Stimulated activated CD4-positive, alpha-beta T cell treated with anti-CD3 and anti-CD28 coated beads, Interleukin-1b, Interleukin-23, amount 100 ng/mL, for 4 hours (primary cell): ENCODE measurements around the gene FBXO15.

Experiments
- DNase-seq, 2 donors: peaks; one replicate each; pipeline ENCODE4 v3.0.0-alpha.2; 2020; ENCODE audit warnings: low read depth in 2 of 2

Gene FBXO15

DNA sequence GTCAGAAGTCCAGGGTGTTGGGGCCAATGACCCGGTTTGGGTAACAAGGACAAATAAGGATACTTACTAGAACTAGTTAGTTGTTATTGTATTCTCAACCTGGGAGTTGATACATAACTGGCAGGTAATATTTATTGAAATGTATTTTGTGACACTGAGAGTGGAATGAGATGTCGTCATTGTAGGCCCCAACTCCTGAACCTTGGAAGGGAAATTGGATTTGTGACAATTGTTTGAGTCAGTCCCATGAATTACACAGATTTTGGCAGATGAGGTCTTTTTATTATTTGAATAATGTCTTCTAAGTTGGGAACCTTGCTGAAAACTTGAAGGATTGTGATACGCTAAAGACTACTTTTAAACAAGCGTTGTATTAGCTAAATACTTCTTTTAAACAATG is 5.7 kb upstream of the FBXO15 start:
- DNase-seq, result no peak

DNA sequence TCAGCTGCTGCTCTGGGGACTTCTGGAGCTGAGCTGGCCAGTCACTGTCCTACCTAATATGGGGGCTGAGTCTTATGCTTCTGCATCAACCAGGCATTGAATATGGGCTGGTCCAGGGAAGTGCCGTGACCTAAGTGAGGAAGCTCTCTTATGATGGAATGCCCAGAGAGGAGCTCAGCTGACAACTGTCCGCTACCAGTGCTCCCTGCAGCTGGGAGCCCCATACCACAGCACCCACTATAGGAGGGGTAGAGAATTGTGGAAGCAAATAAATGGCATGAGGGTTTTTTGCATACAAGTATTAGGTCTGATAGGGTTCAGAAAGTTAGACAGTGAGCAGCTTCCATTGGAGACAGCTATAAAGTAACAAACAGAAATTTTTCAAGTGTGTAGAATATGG is 5.2 kb upstream of the FBXO15 start:
- no peak for DNase-seq

DNA sequence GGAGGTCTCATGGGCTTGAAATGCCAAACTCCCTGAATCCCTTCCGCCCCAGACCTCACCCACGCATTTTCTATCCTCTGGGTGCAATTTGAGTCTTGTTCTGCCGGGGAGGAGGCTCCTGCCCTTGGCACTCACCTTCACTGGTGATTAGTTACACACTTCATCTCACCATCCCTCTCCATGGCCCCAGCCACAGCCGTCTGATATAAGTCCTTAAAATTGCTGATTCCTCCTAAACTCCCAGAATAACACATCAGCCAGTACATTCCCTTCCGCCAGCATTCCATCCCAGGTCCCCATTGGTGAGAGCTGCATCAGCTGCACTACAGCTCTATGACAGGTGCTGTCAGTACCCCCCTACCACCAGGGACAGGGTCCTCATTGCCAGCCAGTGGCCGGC is 4.6 kb upstream of the FBXO15 start:
- DNase-seq, result no peak

- no peak for DNase-seq
Measured at GRCh38 chr18:74149878-74150277, 2.2 kb upstream of the FBXO15 start.

- DNase-seq, result no peak
Measured at GRCh38 chr18:74148543-74149070, 973 bp upstream of the FBXO15 start.

DNA sequence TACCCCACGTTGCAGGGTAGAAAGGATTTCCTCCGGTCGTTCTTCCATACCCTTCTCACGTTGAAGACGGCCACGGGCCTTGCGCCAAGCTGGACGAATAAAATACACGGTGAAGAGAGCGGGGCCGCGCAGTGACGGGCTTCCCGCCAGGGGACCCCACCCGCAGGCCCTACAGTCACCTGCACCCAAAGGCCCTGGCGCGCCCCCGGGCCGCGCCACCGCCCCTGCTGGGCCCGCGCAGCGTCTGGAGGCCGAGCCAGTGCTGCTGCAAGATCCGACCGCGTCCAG is 199 bp downstream of the FBXO15 start:
- no peak for DNase-seq

DNA sequence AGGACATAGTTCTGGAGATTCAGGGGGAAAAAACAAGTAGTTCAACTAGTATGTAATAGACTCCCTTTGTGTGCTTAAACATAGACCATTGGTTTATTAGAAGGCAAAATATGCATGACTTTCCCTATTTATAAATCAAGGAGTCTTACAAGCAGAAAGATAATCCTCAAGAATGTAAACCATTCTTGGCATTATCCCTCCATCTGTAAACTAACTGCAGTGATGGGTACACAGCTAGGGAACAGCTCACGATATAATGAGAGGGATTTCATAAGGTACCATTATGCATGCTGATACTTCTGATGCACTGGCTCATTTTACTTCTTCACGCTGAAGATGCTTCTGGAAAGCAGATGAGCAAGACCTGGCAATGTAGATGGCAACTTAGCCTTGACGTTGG is 878 bp downstream of the FBXO15 start:
- no peak for DNase-seq

DNA sequence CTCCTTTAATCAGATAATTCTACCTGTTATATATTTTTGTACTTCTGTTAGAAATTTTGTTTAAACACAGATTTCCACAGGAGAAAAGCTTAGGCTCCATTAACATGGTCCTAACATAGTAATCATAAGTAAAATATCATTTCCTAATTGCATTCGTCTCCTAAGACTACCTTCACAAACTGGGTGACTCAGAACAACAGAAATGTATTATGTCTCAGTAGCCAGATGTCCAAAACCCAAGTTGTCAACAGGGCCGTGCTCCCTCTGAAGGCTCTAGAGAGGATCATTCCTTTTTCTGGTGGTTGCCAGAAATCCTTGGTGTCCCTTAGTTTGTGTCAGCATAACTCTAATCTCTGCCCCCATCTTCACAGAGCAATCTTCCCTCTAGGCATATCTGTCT is 5.4 kb downstream of the FBXO15 start:
- DNase-seq, result no peak

DNA sequence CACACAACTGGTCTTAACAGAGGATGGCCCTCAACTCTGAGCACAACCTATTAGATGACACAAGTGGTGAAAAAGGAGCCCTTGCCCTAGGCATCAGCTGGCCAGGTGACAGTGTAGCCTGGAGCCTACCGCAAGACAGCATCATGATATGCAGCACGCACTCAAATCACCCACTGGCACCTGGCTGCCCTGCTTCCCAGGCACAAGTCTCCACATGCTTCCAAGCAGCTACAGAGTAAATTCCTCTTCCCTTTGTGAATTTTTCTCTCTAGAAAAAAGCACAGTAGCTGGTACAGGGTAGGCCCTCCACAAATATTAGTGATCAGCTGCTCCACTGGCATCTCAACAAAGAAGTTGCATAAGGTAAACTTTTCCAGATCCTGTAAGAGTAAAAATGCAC is 6.0 kb downstream of the FBXO15 start:
- DNase-seq, result no peak

- no peak for DNase-seq
Measured at GRCh38 chr18:74140582-74140981, 7.1 kb downstream of the FBXO15 start.

- DNase-seq, result no peak
Measured at GRCh38 chr18:74139888-74140287, 7.7 kb downstream of the FBXO15 start.

- no peak for DNase-seq
Measured at GRCh38 chr18:74139411-74139810, 8.2 kb downstream of the FBXO15 start.

DNA sequence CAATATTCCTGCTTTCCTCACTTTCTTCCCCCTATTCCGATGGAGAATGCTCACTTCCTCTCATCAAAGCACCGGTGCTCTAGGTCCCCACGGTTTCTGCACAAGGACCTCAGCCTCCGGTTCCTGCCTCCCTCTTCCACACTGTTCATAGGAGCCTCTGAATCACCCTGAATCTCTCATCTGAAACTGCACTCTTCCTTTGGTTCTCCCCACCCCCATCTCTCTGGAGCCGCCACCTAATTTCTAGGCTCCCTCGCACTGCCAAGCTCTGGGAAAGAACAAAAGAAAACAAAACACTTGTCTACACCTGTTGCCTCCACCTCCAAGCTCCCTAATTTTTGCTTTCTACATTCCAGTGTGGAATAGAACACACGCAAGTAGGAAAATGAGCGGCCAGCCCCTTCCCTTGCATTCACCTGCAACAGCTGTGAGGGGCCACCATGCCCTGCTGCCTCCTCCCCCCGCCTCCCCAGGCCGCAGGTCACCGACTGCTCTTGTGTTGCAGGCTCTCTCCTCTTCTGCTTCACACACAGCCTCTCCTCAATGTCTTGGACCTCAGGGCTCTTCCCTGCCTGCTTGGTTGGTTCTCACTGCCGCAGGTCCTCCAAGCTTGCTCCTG is 9.6 kb downstream of the FBXO15 start:
- no peak for DNase-seq

- DNase-seq, result no peak
Measured at GRCh38 chr18:74132201-74132600, 15.4 kb downstream of the FBXO15 start.

DNA sequence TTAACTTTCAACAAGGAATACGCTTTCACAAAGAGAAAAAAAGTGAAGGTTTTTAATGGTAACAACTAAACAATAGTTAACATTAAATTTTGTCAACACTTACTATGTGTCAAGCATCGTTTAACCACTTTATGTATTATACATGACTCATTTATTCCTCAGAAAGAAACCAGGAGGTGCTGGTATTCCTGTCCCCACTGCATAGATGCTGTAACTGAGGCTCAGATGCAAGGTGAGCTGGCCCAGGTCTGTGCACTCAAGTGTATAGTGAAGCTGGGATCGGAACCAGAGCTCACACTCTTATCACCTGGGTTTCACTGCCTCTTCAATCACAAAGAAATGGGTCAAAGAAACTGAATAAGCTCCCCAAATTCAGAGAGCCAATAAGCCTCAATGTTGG is 16.5 kb downstream of the FBXO15 start:
- DNase-seq, result no peak

GRCh38 chr18:74128159-74128558 is 19.5 kb downstream of the FBXO15 start:
- no peak for DNase-seq

DNA sequence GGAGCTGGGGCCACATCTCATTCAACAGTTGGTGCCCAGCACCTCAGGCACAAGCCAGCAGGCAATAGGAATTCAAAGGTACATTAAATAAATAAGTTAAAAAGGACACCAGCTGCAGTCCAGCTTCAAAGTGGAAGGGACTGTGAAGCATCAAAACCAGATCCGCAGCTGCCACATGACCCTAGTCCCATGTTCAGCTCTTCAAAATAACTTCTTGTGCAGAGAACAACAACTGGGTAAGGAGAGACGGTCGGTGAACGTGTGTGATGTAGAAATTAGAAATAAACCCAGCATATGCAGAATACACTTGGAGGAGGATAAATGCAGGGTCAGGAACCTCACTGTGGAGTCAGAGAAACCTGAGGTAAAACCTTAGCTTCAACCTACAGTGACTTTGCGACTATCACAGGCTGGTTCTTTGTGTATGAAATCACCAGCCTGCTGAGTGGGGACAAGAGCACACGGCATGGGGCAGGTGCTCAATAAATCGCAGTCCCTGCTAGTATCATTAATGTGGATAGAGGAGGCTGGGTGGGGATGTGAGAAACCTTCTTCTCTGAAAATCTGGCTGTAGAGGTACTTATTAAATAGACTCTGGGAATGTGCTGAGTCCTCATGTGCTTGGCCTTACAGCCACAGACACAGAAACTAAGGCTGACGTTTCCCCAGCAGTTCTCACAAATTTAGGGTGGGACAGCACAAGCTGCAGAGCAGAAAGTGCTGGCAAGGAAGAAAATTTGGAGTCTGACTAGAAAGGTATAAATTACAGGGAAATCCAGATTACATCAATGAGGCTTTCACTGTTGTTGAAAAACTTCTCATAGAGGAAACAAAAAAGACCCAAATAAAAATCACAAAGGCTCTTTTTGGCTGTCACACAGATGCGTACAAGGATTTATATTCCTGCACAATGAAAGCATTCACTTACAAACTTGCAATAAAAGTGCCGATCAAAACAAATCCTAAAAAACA is 20.7 kb downstream of the FBXO15 start:
- no peak for DNase-seq

GRCh38 chr18:74124642-74125041 is 23.0 kb downstream of the FBXO15 start:
- no peak for DNase-seq

DNA sequence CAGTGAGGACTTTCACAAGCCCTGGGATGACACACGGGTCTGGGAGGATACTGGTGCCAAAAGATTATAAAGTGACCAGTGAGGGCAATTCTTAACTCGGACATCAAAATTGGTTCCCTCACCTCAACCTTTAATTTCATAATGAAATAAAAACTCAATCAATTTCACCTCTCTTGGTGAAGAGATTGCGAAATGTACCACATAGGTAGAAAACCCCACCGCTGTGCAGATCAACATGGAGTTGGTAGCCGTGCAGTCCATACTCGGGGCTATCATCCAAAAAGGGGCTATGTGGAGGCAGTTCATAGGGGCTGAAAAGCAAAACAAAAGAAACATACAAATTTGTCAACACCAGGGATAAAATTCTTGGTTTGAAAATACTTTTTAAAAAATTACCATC is 24.4 kb downstream of the FBXO15 start:
- DNase-seq, result no peak

DNA sequence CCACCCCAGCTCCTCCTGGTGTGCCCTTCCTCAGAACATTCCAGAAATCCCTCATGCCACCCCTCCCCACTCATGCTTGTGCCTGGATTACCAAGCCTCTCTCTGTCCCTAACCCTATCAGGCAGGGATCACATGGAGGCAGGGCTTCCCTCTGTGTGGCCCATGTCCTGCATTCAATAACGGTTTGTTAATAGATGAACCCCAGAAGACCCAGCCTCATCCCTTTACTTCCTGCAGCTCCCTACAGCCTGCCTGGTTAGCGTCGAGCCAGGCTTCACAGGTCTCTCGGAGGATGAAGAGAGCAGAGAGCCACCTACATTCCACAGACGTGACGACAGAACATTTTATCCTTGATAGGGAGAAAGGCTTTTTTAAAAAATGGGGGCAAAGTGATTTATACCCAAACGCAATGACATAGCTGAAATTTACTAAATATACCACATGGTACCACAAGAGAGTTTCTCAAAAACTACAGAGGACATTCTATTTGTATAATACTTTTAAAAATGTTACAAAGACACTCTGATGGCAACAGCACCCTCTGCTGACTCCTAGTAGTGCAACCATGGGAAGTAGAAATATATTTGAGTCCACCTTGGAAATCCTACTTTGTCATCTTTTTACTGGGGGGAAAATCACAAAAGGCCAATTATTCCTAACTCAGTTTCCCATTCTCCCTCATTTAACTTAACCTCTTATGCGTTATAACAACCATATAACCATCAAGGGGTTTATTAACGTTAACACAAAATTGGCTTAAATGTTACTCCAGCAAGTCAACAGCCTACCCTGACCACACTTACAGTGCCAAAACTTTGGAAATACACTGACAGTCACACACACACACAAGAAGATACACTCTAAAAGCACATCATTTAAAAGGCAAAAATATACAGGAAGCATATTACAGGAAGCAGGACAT is 30.7 kb downstream of the FBXO15 start:
- no peak for DNase-seq

GRCh38 chr18:74115046-74115445 is 32.6 kb downstream of the FBXO15 start:
- DNase-seq, result no peak

DNA sequence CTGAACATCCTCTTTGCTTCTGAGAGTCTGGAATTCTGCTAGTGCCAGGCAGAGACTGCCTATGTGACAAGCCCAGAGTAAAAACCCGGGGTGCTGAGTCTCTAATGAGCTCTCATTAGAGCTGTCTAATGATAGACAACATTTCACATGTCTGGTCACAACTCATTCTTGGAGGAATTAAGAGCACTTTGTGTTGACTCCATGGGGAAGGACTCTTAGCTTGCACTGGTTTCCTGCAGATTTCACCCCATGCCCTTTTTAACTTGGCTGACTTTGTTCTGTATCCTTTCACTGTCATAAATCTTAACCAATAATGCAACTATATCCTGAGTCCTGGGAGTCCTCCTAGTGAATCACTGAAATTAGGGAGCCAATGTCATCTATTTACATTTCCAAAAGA is 33.5 kb downstream of the FBXO15 start:
- no peak for DNase-seq
